ENCODE results near the gene STOX1. TPM values are rescaled to one million over a fixed set of nuclear protein-coding genes. Genes with fewer than 3 reads are reported as not detected.

STOX1 gene
- total and polyA plus RNA-seq, 2 of the 13 experiments (the other 11 are each of a cell fraction or from before 2014, with no cell fraction given), result 2.5 to 6.0 TPM

DNA sequence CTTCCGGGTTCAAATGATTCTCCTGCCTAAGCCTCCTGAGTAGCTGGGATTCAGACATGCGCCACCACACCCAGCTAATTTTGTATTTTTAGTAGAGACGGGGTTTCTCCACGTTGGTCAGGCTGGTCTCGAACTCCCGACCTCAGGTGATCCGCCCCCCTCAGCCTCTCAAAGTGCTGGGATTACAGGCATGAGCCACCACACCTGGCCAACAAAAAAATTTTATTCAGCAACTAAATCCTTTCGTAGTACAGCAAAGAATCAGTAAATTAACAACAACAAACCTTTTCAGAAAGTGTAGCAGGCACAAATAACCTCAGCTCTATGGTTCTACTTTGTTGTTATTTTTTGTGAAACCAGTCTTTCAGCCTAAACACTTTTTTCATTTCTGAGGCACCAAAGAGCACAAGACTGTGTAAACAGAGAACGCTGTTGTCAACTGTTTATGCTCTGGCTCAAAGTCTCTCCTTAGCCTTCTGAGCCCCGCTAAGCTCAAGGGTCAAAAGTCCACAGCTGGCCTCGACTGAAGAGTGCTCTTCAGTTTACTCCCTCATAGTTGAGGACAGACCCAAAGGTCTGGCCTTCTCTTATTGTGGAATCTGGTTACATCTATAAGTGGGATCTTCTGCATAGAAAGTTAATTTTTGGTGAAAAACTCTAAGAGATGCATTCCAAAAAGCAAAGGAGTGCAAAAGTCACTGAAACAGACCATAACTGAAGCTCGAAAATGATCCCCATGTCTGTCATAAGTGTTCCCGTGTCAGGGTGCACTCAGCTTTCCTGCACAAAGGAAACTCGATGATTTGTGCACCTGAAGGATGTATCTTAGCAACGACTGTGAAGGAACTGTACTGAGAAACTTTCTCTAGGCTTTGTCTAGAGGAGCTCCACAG lies 49.2 kb downstream of the STOX1 start (continued):
- TF ChIP-seq, protein P1, sequence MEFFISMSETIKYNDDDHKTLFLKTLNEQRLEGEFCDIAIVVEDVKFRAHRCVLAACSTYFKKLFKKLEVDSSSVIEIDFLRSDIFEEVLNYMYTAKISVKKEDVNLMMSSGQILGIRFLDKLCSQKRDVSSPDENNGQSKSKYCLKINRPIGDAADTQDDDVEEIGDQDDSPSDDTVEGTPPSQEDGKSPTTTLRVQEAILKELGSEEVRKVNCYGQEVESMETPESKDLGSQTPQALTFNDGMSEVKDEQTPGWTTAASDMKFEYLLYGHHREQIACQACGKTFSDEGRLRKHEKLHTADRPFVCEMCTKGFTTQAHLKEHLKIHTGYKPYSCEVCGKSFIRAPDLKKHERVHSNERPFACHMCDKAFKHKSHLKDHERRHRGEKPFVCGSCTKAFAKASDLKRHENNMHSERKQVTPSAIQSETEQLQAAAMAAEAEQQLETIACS (CRISPR knock-in tag; IDR thresholded peaks at IDR 0.05), result no peak
- TF ChIP-seq, protein P2, sequence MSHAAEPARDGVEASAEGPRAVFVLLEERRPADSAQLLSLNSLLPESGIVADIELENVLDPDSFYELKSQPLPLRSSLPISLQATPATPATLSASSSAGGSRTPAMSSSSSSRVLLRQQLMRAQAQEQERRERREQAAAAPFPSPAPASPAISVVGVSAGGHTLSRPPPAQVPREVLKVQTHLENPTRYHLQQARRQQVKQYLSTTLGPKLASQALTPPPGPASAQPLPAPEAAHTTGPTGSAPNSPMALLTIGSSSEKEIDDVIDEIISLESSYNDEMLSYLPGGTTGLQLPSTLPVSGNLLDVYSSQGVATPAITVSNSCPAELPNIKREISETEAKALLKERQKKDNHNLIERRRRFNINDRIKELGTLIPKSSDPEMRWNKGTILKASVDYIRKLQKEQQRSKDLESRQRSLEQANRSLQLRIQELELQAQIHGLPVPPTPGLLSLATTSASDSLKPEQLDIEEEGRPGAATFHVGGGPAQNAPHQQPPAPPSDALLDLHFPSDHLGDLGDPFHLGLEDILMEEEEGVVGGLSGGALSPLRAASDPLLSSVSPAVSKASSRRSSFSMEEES (CRISPR knock-in tag; IDR thresholded peaks at IDR 0.05), result peak; percentile 58; the same call in 1 of the 2 replicates
- TF ChIP-seq, protein P3, sequence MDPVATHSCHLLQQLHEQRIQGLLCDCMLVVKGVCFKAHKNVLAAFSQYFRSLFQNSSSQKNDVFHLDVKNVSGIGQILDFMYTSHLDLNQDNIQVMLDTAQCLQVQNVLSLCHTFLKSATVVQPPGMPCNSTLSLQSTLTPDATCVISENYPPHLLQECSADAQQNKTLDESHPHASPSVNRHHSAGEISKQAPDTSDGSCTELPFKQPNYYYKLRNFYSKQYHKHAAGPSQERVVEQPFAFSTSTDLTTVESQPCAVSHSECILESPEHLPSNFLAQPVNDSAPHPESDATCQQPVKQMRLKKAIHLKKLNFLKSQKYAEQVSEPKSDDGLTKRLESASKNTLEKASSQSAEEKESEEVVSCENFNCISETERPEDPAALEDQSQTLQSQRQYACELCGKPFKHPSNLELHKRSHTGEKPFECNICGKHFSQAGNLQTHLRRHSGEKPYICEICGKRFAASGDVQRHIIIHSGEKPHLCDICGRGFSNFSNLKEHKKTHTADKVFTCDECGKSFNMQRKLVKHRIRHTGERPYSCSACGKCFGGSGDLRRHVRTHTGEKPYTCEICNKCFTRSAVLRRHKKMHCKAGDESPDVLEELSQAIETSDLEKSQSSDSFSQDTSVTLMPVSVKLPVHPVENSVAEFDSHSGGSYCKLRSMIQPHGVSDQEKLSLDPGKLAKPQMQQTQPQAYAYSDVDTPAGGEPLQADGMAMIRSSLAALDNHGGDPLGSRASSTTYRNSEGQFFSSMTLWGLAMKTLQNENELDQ (CRISPR knock-in tag; IDR thresholded peaks at IDR 0.05; ENCODE audit: borderline replicate concordance), result no peak
- no peak for TF ChIP-seq MAZ (IDR thresholded peaks at IDR 0.05; ENCODE audit: borderline replicate concordance, low read depth, low read length)
- 0 out of 2 replicates have a peak, but pooled peaks have one; percentile 43 for TF ChIP-seq MAZ (CRISPR knock-in tag; IDR thresholded peaks at IDR 0.05; ENCODE audit: low read depth)
- TF ChIP-seq MAFK (conservative IDR thresholded peaks at IDR 0.05 in 1 of 2, IDR thresholded peaks at IDR 0.05 in 1 of 2; ENCODE audit: low read length in 2 of 2), result no peak
- TF ChIP-seq EP300 (IDR thresholded peaks at IDR 0.05; ENCODE audit: low read depth in 2 of 2, low read length in 2 of 2), result peak; percentile 85 to 92; a peak in 3 of 4 replicates
- peak; percentile 79; the same call in 1 of the 2 replicates for TF ChIP-seq EP300 (CRISPR knock-in tag; IDR thresholded peaks at IDR 0.05; ENCODE audit: borderline replicate concordance)
- no peak for TF ChIP-seq MBD4 (IDR thresholded peaks at IDR 0.05; ENCODE audit: borderline replicate concordance, low read length)
- peak; percentile 94 for TF ChIP-seq ZMYM2 (CRISPR knock-in tag; IDR thresholded peaks at IDR 0.05)
- 0 out of 2 replicates have a peak, but pooled peaks have one; percentile 13 for TF ChIP-seq BHLHE40 (IDR thresholded peaks at IDR 0.05; ENCODE audit: low read length)
- TF ChIP-seq ATM (IDR thresholded peaks at IDR 0.05; ENCODE audit: borderline replicate concordance), result no peak
- no peak for TF ChIP-seq ZNF136 (CRISPR knock-in tag; IDR thresholded peaks at IDR 0.05; ENCODE audit: low read depth)
- TF ChIP-seq FOXK2 (IDR thresholded peaks at IDR 0.05), result peak; percentile 89
- 0 out of 2 replicates have a peak, but pooled peaks have one; percentile 53 for TF ChIP-seq DNMT3B (CRISPR knock-in tag; conservative IDR thresholded peaks at IDR 0.05)
- TF ChIP-seq, protein P4, sequence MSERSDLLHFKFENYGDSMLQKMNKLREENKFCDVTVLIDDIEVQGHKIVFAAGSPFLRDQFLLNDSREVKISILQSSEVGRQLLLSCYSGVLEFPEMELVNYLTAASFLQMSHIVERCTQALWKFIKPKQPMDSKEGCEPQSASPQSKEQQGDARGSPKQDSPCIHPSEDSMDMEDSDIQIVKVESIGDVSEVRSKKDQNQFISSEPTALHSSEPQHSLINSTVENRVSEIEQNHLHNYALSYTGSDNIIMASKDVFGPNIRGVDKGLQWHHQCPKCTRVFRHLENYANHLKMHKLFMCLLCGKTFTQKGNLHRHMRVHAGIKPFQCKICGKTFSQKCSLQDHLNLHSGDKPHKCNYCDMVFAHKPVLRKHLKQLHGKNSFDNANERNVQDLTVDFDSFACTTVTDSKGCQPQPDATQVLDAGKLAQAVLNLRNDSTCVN (CRISPR knock-in tag; IDR thresholded peaks at IDR 0.05; ENCODE audit: borderline replicate concordance), result peak; percentile 64; the same call in 1 of the 2 replicates
- TF ChIP-seq CREB1 (IDR thresholded peaks at IDR 0.05), result no peak
- TF ChIP-seq CREB1 (CRISPR knock-in tag; IDR thresholded peaks at IDR 0.05), result peak; percentile 72
- TF ChIP-seq MYC (CRISPR knock-in tag; IDR thresholded peaks at IDR 0.05; ENCODE audit: borderline replicate concordance), result no peak
- TF ChIP-seq KDM4B (CRISPR knock-in tag; IDR thresholded peaks at IDR 0.05), result peak; percentile 74
- 0 out of 2 replicates have a peak, but pooled peaks have one; percentile 50 for TF ChIP-seq ARNT2 (CRISPR knock-in tag; IDR thresholded peaks at IDR 0.05; ENCODE audit: low read depth)
- TF ChIP-seq, protein P5, sequence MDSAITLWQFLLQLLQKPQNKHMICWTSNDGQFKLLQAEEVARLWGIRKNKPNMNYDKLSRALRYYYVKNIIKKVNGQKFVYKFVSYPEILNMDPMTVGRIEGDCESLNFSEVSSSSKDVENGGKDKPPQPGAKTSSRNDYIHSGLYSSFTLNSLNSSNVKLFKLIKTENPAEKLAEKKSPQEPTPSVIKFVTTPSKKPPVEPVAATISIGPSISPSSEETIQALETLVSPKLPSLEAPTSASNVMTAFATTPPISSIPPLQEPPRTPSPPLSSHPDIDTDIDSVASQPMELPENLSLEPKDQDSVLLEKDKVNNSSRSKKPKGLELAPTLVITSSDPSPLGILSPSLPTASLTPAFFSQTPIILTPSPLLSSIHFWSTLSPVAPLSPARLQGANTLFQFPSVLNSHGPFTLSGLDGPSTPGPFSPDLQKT (CRISPR knock-in tag; IDR thresholded peaks at IDR 0.05; ENCODE audit: borderline replicate concordance), result no peak
